ENCODE data around the gene SEPTIN7.

The SEPTIN7 gene

DNA sequence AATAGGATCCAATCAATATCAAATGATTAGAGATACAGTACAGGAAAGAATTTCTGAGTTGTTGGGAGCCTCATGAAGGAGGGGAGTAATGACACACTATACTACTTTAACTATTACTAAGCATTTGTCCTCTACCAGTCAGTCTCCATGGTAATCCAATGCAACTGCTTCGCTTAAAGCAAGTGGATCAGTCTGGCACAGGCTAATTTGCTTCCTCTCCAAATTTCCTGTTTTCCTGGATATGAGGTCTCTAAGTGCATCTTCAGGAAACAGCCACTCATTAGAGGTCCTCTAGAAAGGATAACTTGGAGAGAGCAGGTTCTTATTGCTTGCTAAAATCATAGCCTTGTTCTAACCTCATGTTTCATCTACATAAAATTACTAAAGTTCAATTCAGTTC is 8.4 kb upstream of the SEPTIN7 start:
- no peak for DNase-seq

DNA sequence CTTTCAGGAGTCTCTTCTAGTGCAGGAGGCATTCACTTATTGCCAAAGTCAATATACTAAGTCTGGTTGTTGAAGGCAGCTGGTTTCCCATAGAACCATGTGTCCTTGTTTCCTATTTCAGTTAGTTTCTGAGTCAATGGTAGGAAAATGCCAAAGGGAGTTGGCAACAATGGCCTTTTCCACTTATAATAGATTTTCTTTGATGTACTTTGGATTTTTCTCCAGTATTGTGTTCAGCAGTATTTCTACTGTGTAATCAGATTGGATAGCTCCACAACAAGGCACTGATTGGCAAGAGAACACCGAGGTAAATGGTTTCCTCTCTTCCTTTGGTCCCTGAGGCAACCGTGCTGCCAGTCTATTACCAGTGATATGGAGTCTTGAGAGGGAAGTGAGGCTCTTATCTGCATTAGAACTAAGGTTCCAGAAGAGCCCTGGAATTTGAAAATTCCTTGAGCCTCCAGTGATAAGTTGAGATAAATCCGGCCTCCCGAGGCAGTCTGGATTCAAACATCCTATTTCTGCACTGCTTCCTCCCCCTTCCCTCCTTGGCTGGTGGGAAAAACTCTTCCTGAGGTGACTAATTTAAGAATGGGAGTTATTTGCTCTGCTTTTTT is 7.9 kb upstream of the SEPTIN7 start:
- no peak for DNase-seq

DNA sequence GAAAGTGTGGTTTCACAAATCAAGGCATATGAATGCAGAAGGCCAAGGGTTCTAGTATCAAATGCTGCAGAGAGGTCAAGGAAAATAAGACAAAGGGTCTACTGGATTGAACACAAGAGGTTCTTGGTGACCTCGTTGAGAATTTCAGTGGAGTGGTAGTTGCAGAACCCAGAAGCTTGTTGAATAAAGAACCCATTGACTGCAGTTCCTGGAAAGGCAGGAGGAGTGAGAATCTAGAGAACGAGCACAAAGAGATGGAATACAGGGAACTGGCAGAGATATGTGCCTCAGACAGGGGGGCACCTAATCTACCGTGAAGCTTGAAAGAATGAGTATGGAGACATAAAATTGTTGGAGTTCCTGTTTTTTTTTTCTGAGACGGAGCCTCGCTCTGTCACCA is 3.5 kb upstream of the SEPTIN7 start:
- no peak for DNase-seq

DNA sequence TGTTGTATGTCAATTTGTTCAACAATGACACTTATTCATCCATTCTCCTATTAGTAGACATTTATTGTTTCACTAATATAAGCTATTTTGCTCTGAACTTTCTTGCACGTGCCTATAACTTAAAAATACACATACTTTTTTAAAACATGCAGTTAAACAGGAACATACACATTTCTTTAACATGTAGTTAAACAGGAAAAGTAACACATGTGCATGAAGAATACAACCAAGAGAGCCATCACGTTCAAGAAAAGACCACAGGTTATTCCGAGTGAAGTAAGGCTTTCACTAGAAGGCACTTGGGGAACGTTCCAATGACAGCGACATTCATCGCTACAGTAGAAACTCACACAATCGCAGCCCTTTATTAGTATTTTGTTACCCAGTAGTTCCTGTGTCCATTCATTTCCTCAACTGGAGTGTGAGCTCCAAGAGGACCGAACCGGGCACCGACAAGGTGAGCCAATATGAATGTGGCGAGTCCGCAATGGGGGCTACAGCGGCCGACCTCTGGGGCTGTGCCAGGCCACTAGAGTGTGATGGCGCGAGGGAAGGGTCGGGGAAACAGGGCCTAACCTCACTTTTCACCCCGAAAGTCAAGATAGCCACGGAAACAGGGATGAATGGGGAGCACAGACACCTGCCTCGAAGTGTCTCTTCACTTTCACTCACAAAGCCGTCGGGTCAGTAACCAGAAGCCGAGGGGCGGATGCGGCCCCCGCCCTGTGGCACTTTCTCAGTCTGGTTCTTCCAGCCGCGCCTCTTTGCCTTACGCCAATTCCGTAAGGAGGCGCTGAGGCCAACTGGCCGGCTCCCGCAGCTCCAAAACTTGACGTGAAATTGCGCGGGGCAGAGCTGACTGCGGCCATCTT is 775 bp upstream of the SEPTIN7 start:
- DNase-seq = peak; percentile 87

DNA sequence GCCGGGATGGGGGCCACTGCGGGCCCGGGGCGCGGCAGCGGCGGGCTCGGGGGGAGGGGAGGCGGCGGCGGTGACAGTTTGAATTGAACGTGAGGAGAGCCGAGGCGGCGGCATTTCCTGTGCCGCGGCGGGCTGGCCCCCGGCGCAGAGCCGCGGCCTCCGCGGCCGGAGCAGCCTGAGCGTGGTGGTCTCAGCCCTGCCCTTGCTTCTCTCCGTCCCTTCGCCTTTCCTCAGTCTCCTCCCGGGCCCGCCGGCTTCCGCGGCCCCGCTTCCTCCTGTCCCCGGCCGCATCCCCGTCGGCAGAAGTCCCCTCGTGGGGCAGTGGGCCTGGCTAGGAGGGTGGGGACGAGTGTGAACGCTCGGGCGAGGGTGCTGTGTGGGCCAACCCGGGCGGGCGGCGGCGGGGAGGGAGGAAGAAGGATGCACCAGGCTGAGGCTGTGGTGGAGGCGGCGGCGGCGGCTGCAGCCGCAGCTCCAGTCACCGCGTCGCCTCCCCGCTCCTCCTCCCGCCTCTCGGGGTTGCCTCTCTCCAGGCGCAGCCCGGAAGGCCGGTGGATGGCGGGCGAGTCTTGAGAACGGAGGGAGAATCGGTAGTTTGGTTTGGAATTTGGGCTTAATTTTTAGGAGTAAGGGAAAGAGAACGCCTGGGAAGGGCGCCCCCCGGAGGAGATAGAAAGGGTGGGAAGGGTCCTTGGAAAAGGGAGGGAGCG is 690 bp downstream of the SEPTIN7 start:
- peak; percentile 75 for DNase-seq

DNA sequence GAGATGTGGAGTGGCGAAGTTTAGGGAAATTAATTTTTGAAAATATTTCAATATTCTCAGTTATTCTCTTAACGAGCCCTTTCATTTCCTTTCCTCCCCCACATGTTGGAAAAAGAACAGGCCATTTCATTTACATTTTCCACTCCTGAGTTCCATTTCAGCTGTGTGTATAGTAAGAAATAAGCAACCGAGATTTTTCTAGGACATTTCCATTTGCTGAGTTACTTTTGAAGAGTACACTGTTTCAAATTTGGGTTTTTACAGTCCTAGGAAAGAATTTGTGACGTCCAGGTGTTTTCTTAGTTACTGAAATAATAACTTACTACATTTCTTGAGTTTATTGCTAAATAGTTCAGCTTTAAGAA is 1.2 kb downstream of the SEPTIN7 start:
- DNase-seq = no peak

DNA sequence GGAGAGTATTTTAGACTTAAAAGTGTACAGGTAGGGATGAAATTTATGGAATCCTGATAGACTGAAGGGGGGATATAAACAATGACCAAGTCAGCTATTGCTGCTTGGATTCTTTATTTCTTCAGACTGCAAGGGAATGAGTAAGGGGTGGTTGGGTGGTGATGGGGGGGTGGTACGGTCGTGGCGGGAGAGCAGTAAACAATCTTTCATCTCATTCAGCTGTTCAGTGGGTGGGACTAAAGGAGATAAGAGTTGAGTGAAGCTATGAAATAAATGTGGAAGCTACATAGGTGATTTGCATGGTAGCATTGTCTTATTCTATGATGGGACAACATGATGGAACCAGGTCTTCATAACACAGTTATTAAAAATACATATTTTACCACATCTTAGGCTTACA is 1.8 kb downstream of the SEPTIN7 start:
- peak; percentile 4 for DNase-seq

DNA sequence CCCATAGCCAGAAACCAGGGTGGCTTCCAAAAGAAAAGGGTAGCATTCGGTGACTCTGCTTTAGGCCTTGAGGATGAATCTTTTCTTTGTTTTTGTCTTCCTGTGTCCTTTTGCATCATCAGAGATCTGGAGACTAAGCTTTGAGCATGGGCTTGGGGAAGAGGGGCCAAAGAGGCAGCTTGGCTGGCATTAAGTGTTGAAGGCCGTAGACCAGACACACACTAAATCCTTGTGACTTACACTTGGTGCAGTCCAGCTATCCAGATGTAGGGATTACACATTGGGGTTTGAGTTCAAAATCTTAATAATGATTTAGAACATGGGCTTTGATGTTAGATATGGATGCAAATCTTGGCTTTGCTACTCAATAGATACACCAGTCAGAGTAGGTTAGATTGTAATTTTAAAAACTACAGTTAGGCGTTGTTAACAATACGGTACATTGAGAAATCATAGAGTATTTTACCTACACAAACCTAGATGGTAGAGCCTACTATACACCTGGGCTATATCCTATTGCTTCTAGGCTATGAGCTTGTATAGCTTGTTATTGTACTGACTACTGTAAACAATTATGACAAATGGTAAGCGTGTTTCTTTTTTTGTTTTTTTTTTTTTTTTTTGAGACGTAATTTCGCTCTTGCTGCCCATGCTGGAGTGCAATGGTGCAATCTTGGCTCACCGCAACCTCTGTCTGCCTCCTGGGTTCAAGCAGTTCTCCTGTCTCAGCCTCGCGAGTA is 3.5 kb downstream of the SEPTIN7 start:
- DNase-seq = no peak

DNA sequence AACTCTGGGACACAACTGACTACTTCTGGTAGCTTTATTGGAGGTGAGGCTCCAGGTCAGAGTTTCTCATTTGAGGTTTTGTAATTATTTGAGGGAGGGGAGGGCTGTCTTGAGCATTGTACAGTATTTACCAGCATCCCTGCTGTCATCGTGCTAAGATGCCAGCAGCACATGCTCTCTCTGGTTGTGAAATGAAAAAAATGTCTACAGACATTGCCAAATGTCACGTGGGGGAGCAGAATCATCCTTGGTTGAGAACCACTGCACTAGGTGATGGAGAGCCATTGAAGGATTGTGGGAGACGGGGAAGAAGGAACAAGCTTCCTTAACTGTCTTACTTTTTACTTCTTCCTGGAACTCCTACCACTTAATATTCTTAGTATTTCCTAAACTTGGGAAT is 5.0 kb downstream of the SEPTIN7 start:
- DNase-seq = no peak

DNA sequence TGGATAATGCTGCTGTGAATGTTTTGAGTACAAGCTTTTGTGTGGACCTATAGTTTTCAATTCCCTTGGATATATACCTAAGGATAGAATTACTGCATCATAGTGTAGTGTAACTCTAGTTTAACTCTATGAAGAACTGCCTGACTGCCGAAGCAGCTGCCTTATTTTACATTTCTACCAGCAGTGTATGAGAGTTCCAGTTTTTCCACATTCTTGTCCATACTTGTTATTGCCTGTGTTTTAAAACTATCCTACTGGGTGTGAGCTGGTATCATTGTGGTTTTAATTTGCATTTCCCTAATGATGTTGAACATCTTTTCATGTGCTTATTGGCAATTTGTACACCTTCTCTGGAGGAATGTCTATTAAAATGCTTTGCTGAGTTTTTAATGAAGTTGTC is 15.7 kb downstream of the SEPTIN7 start:
- no peak for DNase-seq

DNA sequence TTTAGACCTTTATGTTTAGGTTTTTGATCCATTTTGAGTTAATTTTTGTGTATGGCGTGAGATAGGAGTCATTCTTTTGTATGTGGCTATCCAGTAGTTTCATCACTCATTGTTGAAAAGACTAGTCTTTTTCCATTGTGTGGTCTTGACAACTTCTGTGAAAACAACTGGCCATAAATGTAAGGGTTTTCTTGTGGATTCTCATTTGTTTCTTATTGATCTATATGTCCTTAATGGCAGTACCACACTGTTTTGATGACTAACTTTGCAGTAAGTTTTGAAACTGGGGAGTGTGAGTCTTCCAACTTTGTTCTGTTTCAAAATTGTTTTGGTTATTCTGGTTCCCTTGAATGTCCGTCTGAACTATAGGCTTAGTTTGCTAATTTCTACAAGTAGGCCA is 16.3 kb downstream of the SEPTIN7 start:
- DNase-seq = no peak

DNA sequence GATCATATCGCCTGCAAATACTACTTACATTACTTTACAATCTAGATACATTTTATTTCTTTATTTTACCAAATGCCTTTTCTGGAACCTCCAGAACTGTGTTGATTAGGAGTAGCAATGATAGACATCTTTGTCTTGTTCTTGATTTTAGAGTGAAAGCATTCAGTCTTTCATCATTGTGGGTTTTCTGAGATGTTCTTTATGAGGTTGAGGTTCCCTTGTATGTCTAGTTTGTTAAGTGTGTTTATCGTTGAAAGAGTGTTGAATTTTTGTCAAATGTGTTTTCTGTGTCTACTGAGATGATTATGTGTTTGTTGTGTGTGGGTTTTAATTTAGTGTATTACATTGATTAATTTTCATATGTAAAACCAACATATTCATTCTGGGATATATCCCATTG is 17.1 kb downstream of the SEPTIN7 start:
- no peak for DNase-seq

DNA sequence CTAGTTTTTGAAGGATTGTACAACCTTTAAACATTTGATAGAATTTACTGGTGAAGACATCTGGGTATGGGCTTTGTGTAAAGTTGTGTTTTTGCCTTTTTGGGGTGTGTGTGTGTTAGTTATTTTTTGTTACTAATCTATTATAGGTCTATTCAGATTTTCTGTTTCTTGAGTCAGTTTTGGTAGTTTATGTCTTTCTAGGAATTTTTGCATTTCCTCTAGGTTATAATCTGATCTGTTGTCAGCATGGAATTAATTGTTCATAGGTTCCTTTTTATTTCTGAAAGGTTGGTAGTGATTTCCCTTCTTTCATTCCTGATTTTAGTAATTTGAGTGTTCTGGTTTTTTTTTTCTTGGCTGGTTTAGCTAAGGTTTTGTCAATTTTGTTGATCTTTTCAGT is 17.7 kb downstream of the SEPTIN7 start:
- DNase-seq = no peak

DNA sequence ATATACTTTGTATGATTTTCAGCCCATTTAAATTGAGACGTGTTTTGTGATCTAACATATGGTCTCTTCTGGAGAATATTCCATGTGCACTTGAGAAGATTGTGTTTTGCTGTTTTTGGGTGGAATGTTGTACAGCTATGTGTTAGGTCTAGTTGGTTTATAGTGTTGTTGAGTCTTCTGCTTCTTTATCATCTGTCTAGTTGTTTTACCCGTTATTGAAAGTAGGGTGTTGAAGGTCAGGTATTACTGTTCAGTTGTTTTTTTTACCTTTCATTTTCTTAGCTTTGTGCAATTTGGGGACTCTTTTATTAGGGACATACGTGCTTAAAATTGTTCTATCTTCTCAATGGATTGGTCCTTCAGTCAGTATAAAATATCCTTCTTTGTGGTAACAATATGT is 18.5 kb downstream of the SEPTIN7 start:
- no peak for DNase-seq

DNA sequence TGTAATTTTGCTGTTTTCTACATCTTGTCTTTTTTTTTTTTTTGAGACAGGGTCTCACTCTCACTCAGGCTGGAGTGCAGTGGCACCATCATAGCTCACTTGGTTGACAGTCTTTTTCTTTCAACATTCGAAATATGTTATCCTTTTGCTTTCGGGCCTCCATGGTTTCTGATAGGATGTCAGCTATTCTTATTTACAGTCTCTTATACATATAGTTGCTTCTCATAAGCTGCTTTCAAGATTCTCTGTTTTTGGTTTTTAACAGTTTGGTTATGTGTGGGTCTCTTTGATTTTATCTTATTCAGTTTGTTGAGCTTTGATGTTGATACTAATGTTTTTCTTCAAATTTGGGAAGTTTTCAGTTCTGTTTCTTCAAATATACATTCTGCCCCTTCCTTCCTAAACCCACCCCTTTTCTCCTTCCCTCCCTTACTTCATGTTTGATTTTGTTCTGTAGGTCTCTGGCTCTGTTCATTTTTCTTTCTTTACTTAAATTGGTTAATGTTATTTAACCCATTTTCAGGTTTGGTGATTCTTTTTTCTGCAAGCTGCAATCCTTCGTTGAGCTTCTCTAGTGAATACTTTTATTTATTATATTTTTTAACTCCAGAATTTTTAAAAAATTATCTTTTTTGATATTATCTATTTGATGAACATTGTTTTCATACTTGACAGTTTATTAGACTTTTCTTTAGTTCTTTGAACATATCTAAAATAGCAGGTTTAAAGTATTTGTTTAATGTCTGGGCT is 19.3 kb downstream of the SEPTIN7 start:
- no peak for DNase-seq

DNA sequence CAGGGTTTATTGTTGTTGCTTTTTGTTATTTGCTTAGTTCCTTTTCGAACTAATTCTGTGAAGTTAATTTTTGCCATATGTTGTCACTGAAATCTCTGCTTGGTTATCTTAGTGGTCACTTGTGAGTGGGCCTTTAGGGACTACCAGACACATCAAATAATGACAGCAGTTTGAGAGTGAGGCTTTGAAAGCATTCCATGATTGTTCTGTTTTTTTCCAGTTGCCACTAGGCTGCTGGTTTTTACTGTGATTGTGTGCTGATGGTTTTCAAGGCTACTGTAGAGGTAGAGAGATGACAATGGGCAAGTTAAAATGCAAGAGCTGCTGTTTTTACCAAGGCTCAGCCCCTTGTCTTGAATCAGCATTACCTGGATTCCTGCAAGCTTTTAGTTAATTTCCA is 20.0 kb downstream of the SEPTIN7 start:
- DNase-seq = no peak

DNA sequence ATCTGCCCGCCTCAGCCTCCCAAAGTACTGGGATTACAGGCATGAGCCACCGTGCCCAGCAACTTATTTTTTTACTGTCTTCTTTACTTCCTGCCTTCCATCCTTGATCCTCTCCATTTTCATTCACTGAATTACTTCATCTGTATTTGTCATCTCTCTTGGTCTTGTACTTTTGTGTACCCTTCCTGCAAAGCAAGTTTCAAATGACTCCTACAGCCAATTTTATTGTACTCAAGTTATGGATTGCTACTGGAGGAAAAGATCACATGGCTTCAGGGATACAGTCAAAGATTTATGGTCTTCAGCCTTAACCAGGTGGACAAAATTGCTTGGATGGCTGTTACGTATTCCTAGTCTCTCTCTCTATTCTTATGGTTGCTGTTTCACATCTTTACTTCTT is 22.6 kb downstream of the SEPTIN7 start:
- DNase-seq = no peak

DNA sequence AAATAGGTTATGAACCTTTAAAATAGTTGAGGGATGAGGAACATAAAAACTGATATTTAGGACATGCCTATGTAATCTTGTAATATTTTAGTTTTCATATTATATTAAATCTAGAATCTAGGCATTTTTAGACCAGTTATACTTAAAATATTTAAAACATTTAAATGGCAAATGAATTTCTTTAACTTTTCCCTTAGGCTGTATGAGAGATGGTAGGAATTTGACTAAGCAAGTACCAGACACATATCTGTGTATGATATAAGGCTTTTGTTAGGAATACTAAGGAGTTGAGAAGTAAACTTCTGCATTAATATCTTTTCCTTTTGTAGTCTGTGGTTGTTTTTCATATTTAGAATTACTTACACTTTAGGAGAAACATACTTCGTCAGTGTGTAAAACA is 25.1 kb downstream of the SEPTIN7 start:
- DNase-seq = no peak

DNA sequence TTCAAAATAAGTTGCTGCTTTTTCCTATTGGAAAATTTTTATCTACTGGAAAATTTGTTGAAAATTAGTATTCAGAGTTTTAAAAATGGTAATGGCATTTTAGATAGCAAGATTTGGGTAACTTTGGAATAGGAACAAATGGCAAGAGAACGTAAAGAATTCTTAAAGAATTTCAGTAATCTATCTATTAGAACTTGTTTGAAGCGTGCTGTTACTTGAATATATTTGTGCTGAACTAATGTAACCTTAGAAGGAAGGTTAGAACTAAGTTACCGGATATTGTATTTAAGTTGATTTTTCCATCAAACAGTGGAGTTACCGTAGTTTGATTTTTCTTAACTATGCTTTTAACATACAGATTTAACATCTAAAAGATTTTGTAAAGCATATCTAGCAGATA is 25.9 kb downstream of the SEPTIN7 start:
- no peak for DNase-seq

DNA sequence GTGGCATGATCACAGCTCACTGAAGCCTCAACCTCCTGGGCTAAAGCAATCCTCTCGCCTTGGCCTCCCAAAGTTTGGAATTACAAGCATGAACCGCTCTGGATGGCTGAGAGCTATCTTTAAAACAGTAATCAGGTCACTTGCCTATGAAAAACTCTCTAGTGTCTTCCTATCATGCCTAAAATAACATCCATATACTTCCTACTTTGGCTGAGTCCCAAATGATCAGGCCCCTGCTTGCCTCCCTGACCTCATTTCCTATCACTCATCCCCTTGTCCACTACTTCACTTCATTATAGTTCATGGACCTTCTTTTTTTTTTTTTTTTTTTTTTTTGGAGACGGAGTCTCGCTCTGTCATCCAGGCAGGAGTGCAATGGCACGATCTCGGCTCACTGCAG is 28.0 kb downstream of the SEPTIN7 start:
- no peak for DNase-seq

DNA sequence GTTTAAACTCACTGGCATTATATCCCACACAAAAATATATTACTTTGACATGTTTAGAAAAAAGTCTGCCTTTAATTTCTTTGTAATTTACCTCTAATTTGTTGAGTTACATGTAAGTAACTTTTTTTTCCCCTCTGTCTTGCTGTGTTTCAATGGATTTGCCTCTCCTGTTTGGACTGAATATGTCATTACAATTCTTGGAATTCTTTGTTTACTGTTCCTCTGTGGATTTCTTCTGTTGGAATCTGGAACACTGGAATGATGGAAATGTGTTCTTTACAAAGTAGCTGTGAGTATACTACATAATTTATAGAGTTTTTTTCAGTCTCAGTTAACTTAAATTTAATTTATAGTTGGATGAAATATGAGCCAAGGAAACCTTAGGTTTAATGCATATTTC is 30.4 kb downstream of the SEPTIN7 start:
- DNase-seq = no peak
